DND-41 (cell line): ENCODE data around the gene PRDM8.

Source experiments
- CTCF ChIP-seq: IDR thresholded peaks from 2 replicates; pipeline ENCODE4 v1.5.1; 2012; ENCODE audit warnings: borderline replicate concordance, low read length, moderate library complexity, mild to moderate bottlenecking; ENCODE audit not compliant: poor library complexity, severe bottlenecking; ENCODE audit errors: extremely low read depth
- EZH2 ChIP-seq: IDR thresholded peaks from 3 replicates; pipeline ENCODE4 v1.6.1; 2012; ENCODE audit warnings: borderline replicate concordance, low read depth, mild to moderate bottlenecking, moderate library complexity, low read length, inconsistent platforms; ENCODE audit not compliant: severe bottlenecking

DNA sequence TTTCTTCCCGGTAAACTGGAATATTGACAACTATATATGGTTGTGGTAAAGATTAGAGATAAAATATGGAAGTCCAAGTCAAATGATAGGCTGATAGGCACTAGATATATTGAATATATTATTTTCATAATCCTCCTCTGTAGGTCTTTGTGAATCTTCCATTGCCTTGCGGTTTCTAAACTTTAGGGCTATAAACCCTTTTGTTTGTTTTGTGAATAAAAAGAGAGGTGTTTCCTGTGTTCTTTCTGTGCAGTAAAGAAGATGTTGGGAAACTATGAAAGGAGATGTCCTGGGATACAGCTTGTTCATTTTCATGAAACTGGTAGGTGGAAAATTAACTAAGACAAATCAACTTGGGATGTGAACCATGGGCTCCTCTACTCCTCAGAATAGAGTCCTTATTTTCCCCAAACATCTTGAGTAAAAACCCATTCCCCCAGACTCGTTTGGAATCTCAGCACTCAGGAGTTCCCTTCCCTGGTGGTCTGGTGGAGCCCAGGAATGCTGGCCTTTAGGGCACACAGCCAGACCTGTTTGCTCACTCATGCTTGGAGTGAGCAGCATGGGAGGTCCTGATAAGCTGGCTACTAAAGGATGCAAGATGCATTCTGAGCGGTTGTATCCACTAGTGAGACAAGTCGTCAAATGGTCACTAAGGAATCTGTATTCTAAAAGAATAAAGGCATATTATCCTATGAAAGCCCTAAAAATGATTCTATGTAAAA, 22.2 kb downstream of the PRDM8 start:
- TF ChIP-seq EZH2 (no peak), CTCF (no peak)
